ENCODE data around the gene CCDC74A.

GRCh38 chr2:131567891-131568290, 40.2 kb downstream of the CCDC74A start:
- TF ChIP-seq CTCF (IDR thresholded peaks at IDR 0.05) (no peak), ZFX (IDR thresholded peaks at IDR 0.05; ENCODE audit: borderline replicate concordance) (no peak)
